Neural progenitor cell (in vitro differentiated cells): ENCODE results near the gene CYFIP2. TPM values are rescaled to one million over a fixed set of nuclear protein-coding genes. Genes with fewer than 3 reads are reported as not detected.
A peak's percentile ranks its signal among the peaks of the same experiment; 100 is the strongest.

Experiments used
- DNase-seq: peaks from one replicate; pipeline ENCODE4 v3.0.0-alpha.2; 2016; ENCODE audit warnings: low spot score
- H2AFZ ChIP-seq: fragments of 200-600 bp; sonication (generic); replicated peaks from 2 replicates; pipeline ENCODE4 v1.6.1; 2016; ENCODE audit warnings: antibody characterized with exemption
- H3F3A ChIP-seq: fragments of 200-600 bp; sonication (generic); 2 replicates; pipeline ENCODE4 v1.6.1; 2016; ENCODE audit warnings: antibody characterized with exemption, low read depth
- H3K27ac ChIP-seq: fragments of 200-600 bp; sonication (generic); 2 replicates; pipeline ENCODE4 v1.5.1; 2016; ENCODE audit warnings: mild to moderate bottlenecking
- H3K27me3 ChIP-seq: fragments of 200-600 bp; sonication (generic); 2 replicates; pipeline ENCODE4 v1.6.1; 2016; ENCODE audit warnings: mild to moderate bottlenecking, moderate library complexity
- H3K36me3 ChIP-seq: fragments of 200-600 bp; sonication (generic); 2 replicates; pipeline ENCODE4 v1.5.1; 2016
- H3K4me1 ChIP-seq: fragments of 200-600 bp; sonication (generic); 2 replicates; pipeline ENCODE4 v1.6.1; 2016; ENCODE audit warnings: mixed run types
- H3K4me2 ChIP-seq: fragments of 200-600 bp; sonication (generic); 2 replicates; pipeline ENCODE4 v1.6.1; 2016
- H3K4me3 ChIP-seq: fragments of 200-600 bp; sonication (generic); 2 replicates; pipeline ENCODE4 v1.5.1; 2016
- H3K79me2 ChIP-seq: fragments of 200-600 bp; sonication (generic); 2 replicates; pipeline ENCODE4 v1.6.1; 2016; ENCODE audit warnings: low read depth
- H3K9ac ChIP-seq: fragments of 200-600 bp; sonication (generic); 2 replicates; pipeline ENCODE4 v1.6.1; 2016
- H3K9me3 ChIP-seq: fragments of 200-600 bp; sonication (generic); 2 replicates; pipeline ENCODE4 v1.5.1; 2016; ENCODE audit warnings: low read depth
- H4K20me1 ChIP-seq: fragments of 200-600 bp; sonication (generic); 2 replicates; pipeline ENCODE4 v1.6.1; 2016; ENCODE audit warnings: low read depth
- H3K27ac Mint-ChIP-seq: 3 replicates; pipeline ENCODE4 v1.8.0; 2021; ENCODE audit warnings: mixed read lengths
- H3K27me3 Mint-ChIP-seq: 2 replicates; pipeline ENCODE4 v1.8.0; 2022; ENCODE audit warnings: low read depth, mild to moderate bottlenecking, inconsistent platforms, moderate library complexity, mixed read lengths; ENCODE audit not compliant: insufficient read depth
- H3K36me3 Mint-ChIP-seq: 3 replicates; pipeline ENCODE4 v1.8.0; 2021; ENCODE audit warnings: mixed read lengths
- H3K4me1 Mint-ChIP-seq: 3 replicates; pipeline ENCODE4 v1.8.0; 2021; ENCODE audit warnings: mixed read lengths
- H3K4me3 Mint-ChIP-seq: 3 replicates; pipeline ENCODE4 v1.8.0; 2021; ENCODE audit warnings: mild to moderate bottlenecking, moderate library complexity, mixed read lengths
- H3K9me3 Mint-ChIP-seq: 3 replicates; pipeline ENCODE4 v1.8.0; 2020; ENCODE audit warnings: mixed read lengths
- EZH2 ChIP-seq: fragments of 200-600 bp; sonication (generic); IDR thresholded peaks from 2 replicates; pipeline ENCODE4 v1.6.1; 2017; ENCODE audit warnings: antibody characterized with exemption, mild to moderate bottlenecking, moderate library complexity
- EZH2phosphoT487 ChIP-seq: fragments of 200-600 bp; sonication (generic); IDR thresholded peaks from 2 replicates; pipeline ENCODE4 v1.6.1; 2017; ENCODE audit warnings: antibody characterized with exemption
- total RNA-seq: library from RNA; depleted of rRNA; stranded (reverse); fragments of >200 nt; gene quantifications from 2 replicates; pipeline ENCODE4 v1.2.3, GENCODE V29; 2015; ENCODE audit warnings: low replicate concordance
- TF ChIP-seq, protein P1 (sequence below): fragments of 200-600 bp; sonication (generic); IDR thresholded peaks from 2 replicates; pipeline ENCODE4 v1.5.1; 2017; ENCODE audit warnings: antibody characterized with exemption, mild to moderate bottlenecking

The CYFIP2 gene
- total RNA-seq, 1 donor from 2014 or later = 70.2 TPM

DNA sequence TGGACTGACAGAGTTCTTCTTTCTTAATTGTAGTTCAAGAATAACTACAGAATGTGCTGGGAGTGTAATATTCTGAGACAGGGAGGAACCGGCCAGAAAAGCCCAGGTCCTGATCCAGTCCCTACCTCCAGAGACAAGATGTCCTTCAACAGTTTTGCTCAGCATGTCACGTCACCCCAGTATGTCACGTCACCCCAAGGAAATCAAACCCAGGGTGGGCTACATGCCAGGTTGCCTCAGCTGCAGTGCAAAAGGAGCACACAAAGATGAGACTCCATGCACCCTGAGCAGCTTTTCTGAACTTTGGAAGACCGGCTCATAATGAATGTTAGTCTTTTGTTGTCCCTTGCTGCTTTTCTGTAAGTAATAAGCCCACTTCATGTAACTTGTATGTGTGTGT lies 168.2 kb downstream of the CYFIP2 start:
- H3K4me2 ChIP-seq = no peak overlapping the region
- Mint-ChIP-seq H3K4me1 (no peaks in the 10 kb centered on the region), H3K36me3 (no peaks in the 10 kb centered on the region), H3K4me3 (no peak overlapping the region), H3K27ac (no peak overlapping the region), H3K27me3 (peaks cover 5% of the 10 kb centered on the region), H3K9me3 (peaks cover 10% of the 10 kb centered on the region)
- H3K36me3 ChIP-seq = no peaks in the 10 kb centered on the region
- no peak overlapping the region for H2AFZ ChIP-seq
- no peaks in the 10 kb centered on the region for H3K9me3 ChIP-seq
- no peak overlapping the region for H3K4me3 ChIP-seq
- no peak for DNase-seq
- TF ChIP-seq EZH2phosphoT487 = no peak
- no peak for TF ChIP-seq EZH2
- TF ChIP-seq, protein P1, sequence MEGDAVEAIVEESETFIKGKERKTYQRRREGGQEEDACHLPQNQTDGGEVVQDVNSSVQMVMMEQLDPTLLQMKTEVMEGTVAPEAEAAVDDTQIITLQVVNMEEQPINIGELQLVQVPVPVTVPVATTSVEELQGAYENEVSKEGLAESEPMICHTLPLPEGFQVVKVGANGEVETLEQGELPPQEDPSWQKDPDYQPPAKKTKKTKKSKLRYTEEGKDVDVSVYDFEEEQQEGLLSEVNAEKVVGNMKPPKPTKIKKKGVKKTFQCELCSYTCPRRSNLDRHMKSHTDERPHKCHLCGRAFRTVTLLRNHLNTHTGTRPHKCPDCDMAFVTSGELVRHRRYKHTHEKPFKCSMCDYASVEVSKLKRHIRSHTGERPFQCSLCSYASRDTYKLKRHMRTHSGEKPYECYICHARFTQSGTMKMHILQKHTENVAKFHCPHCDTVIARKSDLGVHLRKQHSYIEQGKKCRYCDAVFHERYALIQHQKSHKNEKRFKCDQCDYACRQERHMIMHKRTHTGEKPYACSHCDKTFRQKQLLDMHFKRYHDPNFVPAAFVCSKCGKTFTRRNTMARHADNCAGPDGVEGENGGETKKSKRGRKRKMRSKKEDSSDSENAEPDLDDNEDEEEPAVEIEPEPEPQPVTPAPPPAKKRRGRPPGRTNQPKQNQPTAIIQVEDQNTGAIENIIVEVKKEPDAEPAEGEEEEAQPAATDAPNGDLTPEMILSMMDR = no peak
- no peak overlapping the region for H3K9ac ChIP-seq
- no peaks in the 10 kb centered on the region for H3K79me2 ChIP-seq
- H3K27ac ChIP-seq = no peak overlapping the region
- no peaks in the 10 kb centered on the region for H3K4me1 ChIP-seq
- no peaks in the 10 kb centered on the region for H3K27me3 ChIP-seq
- no peaks in the 10 kb centered on the region for H4K20me1 ChIP-seq
- H3F3A ChIP-seq = no peaks in the 10 kb centered on the region

DNA sequence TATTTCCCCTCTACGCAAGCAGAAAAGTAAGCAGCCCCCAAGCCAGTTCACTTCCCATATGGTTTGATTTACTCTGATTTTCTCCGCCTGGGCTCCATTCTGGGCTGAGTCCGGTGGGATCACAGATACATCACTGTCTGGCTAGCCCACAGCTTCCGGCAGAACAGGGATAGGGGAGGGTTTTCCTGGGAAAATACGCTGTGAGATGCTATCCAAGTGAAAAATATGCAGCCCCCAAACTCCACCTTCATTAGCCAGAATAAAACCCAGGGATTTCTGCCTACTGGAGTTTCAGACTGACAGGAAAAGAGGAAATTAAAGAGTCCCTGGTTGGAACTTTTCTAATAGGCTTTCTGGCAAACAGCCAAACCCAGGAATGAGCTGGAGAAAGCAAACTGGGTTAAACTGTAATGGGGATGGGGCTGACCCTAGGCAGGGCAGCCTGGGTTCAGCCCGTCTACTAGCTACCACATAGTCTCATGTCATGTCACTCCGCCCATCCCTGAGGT lies 177.2 kb downstream of the CYFIP2 start:
- Histone ChIP-seq H3K4me1 (no peaks in the 10 kb centered on the region), H3K4me2 (no peak overlapping the region), H3K9me3 (no peaks in the 10 kb centered on the region), H3K36me3 (no peaks in the 10 kb centered on the region), H3K9ac (no peak overlapping the region), H3K27ac (no peak overlapping the region), H3K27me3 (no peaks in the 10 kb centered on the region), H3K4me3 (no peak overlapping the region), H2AFZ (peak overlapping the region; percentile 8), H3K79me2 (no peaks in the 10 kb centered on the region), H3F3A (no peaks in the 10 kb centered on the region), H4K20me1 (no peaks in the 10 kb centered on the region)
- no peak for DNase-seq
- Mint-ChIP-seq H3K36me3 (no peaks in the 10 kb centered on the region), H3K27ac (no peak overlapping the region), H3K27me3 (no peaks in the 10 kb centered on the region), H3K9me3 (no peaks in the 10 kb centered on the region), H3K4me1 (peaks cover 15% of the 10 kb centered on the region), H3K4me3 (no peak overlapping the region)
- TF ChIP-seq EZH2phosphoT487 = no peak
- TF ChIP-seq EZH2 = no peak
- TF ChIP-seq, protein P1 = no peak

DNA sequence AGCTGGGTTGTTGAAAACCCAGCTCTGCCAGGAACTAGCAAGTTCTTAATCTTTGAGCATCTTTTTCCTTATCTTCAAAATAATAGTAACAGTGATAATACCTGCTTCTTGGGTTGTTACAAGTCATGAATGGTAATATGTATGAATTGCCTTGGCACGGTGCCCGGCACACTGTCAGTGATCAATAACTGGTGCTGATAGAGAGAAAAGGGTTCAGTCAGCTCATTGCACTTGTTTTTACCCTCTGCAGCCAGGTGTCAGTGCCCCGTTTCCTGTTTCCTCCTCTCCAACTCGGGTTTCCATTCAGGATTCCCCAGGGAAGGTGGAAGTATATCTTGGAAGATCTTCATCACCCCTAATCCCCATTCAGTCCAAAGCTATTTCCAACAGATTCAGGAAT lies 178.3 kb downstream of the CYFIP2 start:
- Histone ChIP-seq H3K36me3 (no peaks in the 10 kb centered on the region), H2AFZ (no peak overlapping the region), H3K79me2 (no peaks in the 10 kb centered on the region), H3K4me1 (no peaks in the 10 kb centered on the region), H3F3A (no peaks in the 10 kb centered on the region), H3K9me3 (no peaks in the 10 kb centered on the region), H3K27ac (no peak overlapping the region), H3K27me3 (no peaks in the 10 kb centered on the region), H3K4me2 (no peak overlapping the region), H3K9ac (no peak overlapping the region), H3K4me3 (no peak overlapping the region), H4K20me1 (no peaks in the 10 kb centered on the region)
- H3K27me3 Mint-ChIP-seq = peaks cover 2% of the 10 kb centered on the region
- DNase-seq = no peak
- H3K4me3 Mint-ChIP-seq = no peak overlapping the region
- TF ChIP-seq, protein P1 = no peak
- no peak for TF ChIP-seq EZH2
- TF ChIP-seq EZH2phosphoT487 = no peak
- no peak overlapping the region for H3K27ac Mint-ChIP-seq
- H3K9me3 Mint-ChIP-seq = no peaks in the 10 kb centered on the region
- peaks cover 15% of the 10 kb centered on the region for H3K4me1 Mint-ChIP-seq
- no peaks in the 10 kb centered on the region for H3K36me3 Mint-ChIP-seq

Other genes with a start within 250 kb of the CYFIP2 start
- not detected in 2 replicates for gene HAVCR1, start 207.0 kb upstream of the CYFIP2 start, total RNA-seq
- gene HAVCR2, start 157.1 kb upstream of the CYFIP2 start, total RNA-seq = 0.19 and 0.37 TPM in 2 replicates
- 18.6 and 32.5 TPM in 2 replicates for gene MED7, start 123.3 kb upstream of the CYFIP2 start, total RNA-seq
- gene GARIN3, start 99.9 kb upstream of the CYFIP2 start, total RNA-seq = not detected in 2 replicates
- gene ITK, start 85.3 kb upstream of the CYFIP2 start, total RNA-seq = not detected in 2 replicates
- gene NIPAL4, start 194.1 kb downstream of the CYFIP2 start, total RNA-seq = not detected in 2 replicates